ENCODE data around the gene PARP4. TPM values are rescaled to one million over a fixed set of nuclear protein-coding genes. Genes with fewer than 3 reads are reported as not detected.

The PARP4 gene
- total and polyA plus RNA-seq, 2 experiments from 2014 or later: 12.9 to 32.9 TPM

GRCh38 chr13:24407844-24408243, 104.7 kb downstream of the PARP4 start:
- H3K4me3 Mint-ChIP-seq: no peak overlapping the region
- Histone ChIP-seq H3K9me2 (ENCODE audit: insufficient read depth) (no peaks in the 10 kb centered on the region), H3K4me3 (no peak overlapping the region), H4K20me1 (replicated peaks; ENCODE audit: insufficient read depth) (no peaks in the 10 kb centered on the region), H3K27me3 (ENCODE audit: insufficient read depth) (no peaks in the 10 kb centered on the region), H3K27ac (ENCODE audit: low read depth) (no peak overlapping the region), H3K4me1 (ENCODE audit: insufficient read depth) (no peaks in the 10 kb centered on the region), H3K4me2 (no peak overlapping the region), H3K79me2 (replicated peaks; ENCODE audit: insufficient read depth) (no peaks in the 10 kb centered on the region), H3F3A (replicated peaks; ENCODE audit: low read depth) (no peaks in the 10 kb centered on the region), H3K36me3 (ENCODE audit: insufficient read depth) (no peaks in the 10 kb centered on the region), H2AFZ (no peak overlapping the region)
- H3K9me3 Mint-ChIP-seq: no peaks in the 10 kb centered on the region
- H3K27ac Mint-ChIP-seq: no peak overlapping the region
- no peak for ATAC-seq
- no peaks in the 10 kb centered on the region for H3K36me3 Mint-ChIP-seq (ENCODE audit: low read depth)
- H3K27me3 Mint-ChIP-seq (ENCODE audit: insufficient read depth, low read depth, poor library complexity): peaks cover 2% of the 10 kb centered on the region
- DNase-seq (ENCODE audit: low spot score): peak; percentile 2
- TF ChIP-seq REST (IDR thresholded peaks at IDR 0.05; ENCODE audit: unreplicated experiment) (no peak), CTCF (conservative IDR thresholded peaks at IDR 0.05; ENCODE audit: low read depth in 2 of 2) (peak in 1 of 2 experiments; percentile 40; a peak in 3 of 4 replicates), CREB1 (CRISPR knock-in tag; IDR thresholded peaks at IDR 0.05; ENCODE audit: low read depth) (no peak), ZNF462 (CRISPR knock-in tag; IDR thresholded peaks at IDR 0.05) (no peak), ZNF331 (CRISPR knock-in tag; IDR thresholded peaks at IDR 0.05; ENCODE audit: low read depth) (no peak), STAT1 (IDR thresholded peaks at IDR 0.05; ENCODE audit: unreplicated experiment) (no peak), JUNB (IDR thresholded peaks at IDR 0.05; ENCODE audit: unreplicated experiment) (no peak), EZH2phosphoT487 (IDR thresholded peaks at IDR 0.05; ENCODE audit: unreplicated experiment) (no peak), NANOG (IDR thresholded peaks at IDR 0.05; ENCODE audit: borderline replicate concordance) (no peak)
- no peaks in the 10 kb centered on the region for H3K4me1 Mint-ChIP-seq
